H9 (cell line): ENCODE data around the gene IL1RN. TPM values are rescaled to one million over a fixed set of nuclear protein-coding genes. Genes with fewer than 3 reads are reported as not detected.

Source experiments
- DNase-seq: peaks from one replicate; pipeline ENCODE4 v3.0.0-alpha.2; 2017
- H2AFZ ChIP-seq: one replicate; pipeline ENCODE4 v1.6.1; 2013; ENCODE audit warnings: mild to moderate bottlenecking, low read length, control low read depth, moderate library complexity
- H2AK5ac ChIP-seq: 2 replicates; pipeline ENCODE4 v1.6.1; 2013; ENCODE audit warnings: low read length, control low read depth, mixed read lengths; ENCODE audit not compliant: insufficient read length
- H2BK120ac ChIP-seq: one replicate; pipeline ENCODE4 v1.6.1; 2013; ENCODE audit warnings: low read depth, mild to moderate bottlenecking, low read length, control low read depth, inconsistent platforms; ENCODE audit not compliant: poor library complexity, severe bottlenecking
- H2BK12ac ChIP-seq: 2 replicates; pipeline ENCODE4 v1.6.1; 2013; ENCODE audit warnings: low read length, control low read depth, mixed read lengths, low read depth; ENCODE audit not compliant: insufficient read length
- H2BK15ac ChIP-seq: 2 replicates; pipeline ENCODE4 v1.6.1; 2013; ENCODE audit warnings: low read depth, low read length, control low read depth
- H2BK20ac ChIP-seq: one replicate; pipeline ENCODE4 v1.6.1; 2013; ENCODE audit warnings: low read depth, mild to moderate bottlenecking, low read length, control low read depth, inconsistent platforms; ENCODE audit not compliant: poor library complexity, severe bottlenecking
- H2BK5ac ChIP-seq: 2 replicates; pipeline ENCODE4 v1.6.1; 2013; ENCODE audit warnings: low read length, control low read depth, mixed read lengths; ENCODE audit not compliant: insufficient read length
- H3K14ac ChIP-seq: 2 replicates; pipeline ENCODE4 v1.6.1; 2013; ENCODE audit warnings: low read length, control low read depth; ENCODE audit not compliant: insufficient read depth
- H3K18ac ChIP-seq: 2 replicates; pipeline ENCODE4 v1.6.1; 2013; ENCODE audit warnings: low read depth, mild to moderate bottlenecking, mixed read lengths, low read length, control low read depth; ENCODE audit not compliant: insufficient read length
- H3K23ac ChIP-seq: 2 replicates; pipeline ENCODE4 v1.6.1; 2013; ENCODE audit warnings: low read length, control low read depth, mixed read lengths, low read depth; ENCODE audit not compliant: insufficient read length
- H3K23me2 ChIP-seq: 2 replicates; pipeline ENCODE4 v1.6.1; 2013; ENCODE audit warnings: low read depth, mild to moderate bottlenecking, mixed read lengths, low read length, control low read depth; ENCODE audit not compliant: insufficient read length, poor library complexity, severe bottlenecking
- H3K27ac ChIP-seq: 2 replicates; pipeline ENCODE4 v1.5.1; 2013; ENCODE audit warnings: low read length, control low read depth, mixed read lengths, low read depth; ENCODE audit not compliant: insufficient read length
- H3K27me3 ChIP-seq: 2 replicates; pipeline ENCODE4 v1.6.1; 2013; ENCODE audit warnings: low read length, control low read depth, inconsistent platforms; ENCODE audit not compliant: insufficient read depth
- H3K4ac ChIP-seq: 2 replicates; pipeline ENCODE4 v1.6.1; 2013; ENCODE audit warnings: low read depth, mild to moderate bottlenecking, control low read depth, inconsistent platforms, low read length, moderate library complexity
- H3K4me1 ChIP-seq: 2 replicates; pipeline ENCODE4 v1.6.1; 2013; ENCODE audit warnings: low read length, control low read depth, inconsistent platforms; ENCODE audit not compliant: insufficient read depth
- H3K4me2 ChIP-seq: 2 replicates; pipeline ENCODE4 v1.6.1; 2013; ENCODE audit warnings: low read length, control low read depth, mixed read lengths; ENCODE audit not compliant: insufficient read length, insufficient read depth
- H3K56ac ChIP-seq: 2 replicates; pipeline ENCODE4 v1.6.1; 2013; ENCODE audit warnings: low read depth, mild to moderate bottlenecking, mixed read lengths, low read length, control low read depth; ENCODE audit not compliant: insufficient read length
- H3K79me1 ChIP-seq: 2 replicates; pipeline ENCODE4 v1.6.1; 2013; ENCODE audit warnings: low read depth, mild to moderate bottlenecking, moderate library complexity, low read length, control low read depth, inconsistent platforms; ENCODE audit not compliant: insufficient read depth, poor library complexity, severe bottlenecking
- H3K79me2 ChIP-seq: 2 replicates; pipeline ENCODE4 v1.6.1; 2013; ENCODE audit warnings: low read length, control low read depth, inconsistent platforms; ENCODE audit not compliant: insufficient read depth
- H3K9ac ChIP-seq: 2 replicates; pipeline ENCODE4 v1.6.1; 2013; ENCODE audit warnings: low read length, control low read depth, mixed read lengths; ENCODE audit not compliant: insufficient read length; ENCODE audit errors: extremely low read depth
- H3K9me3 ChIP-seq: one replicate; pipeline ENCODE4 v1.6.1; 2013; ENCODE audit warnings: low read depth, low read length, inconsistent platforms; ENCODE audit not compliant: control insufficient read depth
- H3T11ph ChIP-seq: one replicate; pipeline ENCODE4 v1.6.1; 2013; ENCODE audit warnings: mild to moderate bottlenecking, low read length, control low read depth, inconsistent platforms
- H4K20me1 ChIP-seq: one replicate; pipeline ENCODE4 v1.6.1; 2013; ENCODE audit not compliant: control insufficient read depth, insufficient read length, insufficient read depth
- H4K5ac ChIP-seq: 2 replicates; pipeline ENCODE4 v1.6.1; 2013; ENCODE audit warnings: low read depth, mild to moderate bottlenecking, mixed read lengths, low read length, control low read depth; ENCODE audit not compliant: insufficient read length
- H4K8ac ChIP-seq: replicated peaks from 2 replicates; pipeline ENCODE4 v1.6.1; 2013; ENCODE audit warnings: low read length, control low read depth, mixed read lengths, low read depth; ENCODE audit not compliant: insufficient read length
- H4K91ac ChIP-seq: 2 replicates; pipeline ENCODE4 v1.6.1; 2013; ENCODE audit warnings: low read depth, mild to moderate bottlenecking, moderate library complexity, mixed read lengths, low read length, control low read depth; ENCODE audit not compliant: insufficient read length
- H3K27ac Mint-ChIP-seq, 3 experiments: 2 replicates in 2 of 3; 3 replicates in 1 of 3; pipeline ENCODE4 v1.8.0; 2020 to 2021; ENCODE audit warnings: mixed read lengths in 3 of 3, mild to moderate bottlenecking in 1 of 3, moderate library complexity in 1 of 3
- H3K27me3 Mint-ChIP-seq: 2 replicates; pipeline ENCODE4 v1.8.0; 2021; ENCODE audit warnings: low read depth, mild to moderate bottlenecking, moderate library complexity, mixed read lengths
- H3K36me3 Mint-ChIP-seq, 3 experiments: 2 replicates in 2 of 3; 3 replicates in 1 of 3; pipeline ENCODE4 v1.8.0; 2020 to 2021; ENCODE audit warnings: low read depth in 3 of 3, mixed read lengths in 3 of 3; ENCODE audit not compliant: insufficient read depth in 1 of 3
- H3K4me1 Mint-ChIP-seq, 2 experiments: 2 replicates each; pipeline ENCODE4 v1.8.0; 2020; ENCODE audit warnings: mixed read lengths in 2 of 2
- H3K4me3 Mint-ChIP-seq, 2 experiments: 2 replicates in 1 of 2; 3 replicates in 1 of 2; pipeline ENCODE4 v1.8.0; 2020 to 2021; ENCODE audit warnings: mild to moderate bottlenecking in 2 of 2, mixed read lengths in 2 of 2, moderate library complexity in 1 of 2
- H3K9me3 Mint-ChIP-seq, 2 experiments: 2 replicates in 1 of 2; 3 replicates in 1 of 2; pipeline ENCODE4 v1.8.0; 2020; ENCODE audit warnings: mild to moderate bottlenecking in 2 of 2, mixed read lengths in 2 of 2, moderate library complexity in 1 of 2
- WGBS: extraction: QIAGEN DNeasy Blood & Tissue Kit; methylation state at CpG from one replicate; pipeline ENCODE4 v1.1.7; 2013; ENCODE audit warnings: missing lambda C conversion rate, low lambda C conversion rate, mixed read lengths; ENCODE audit not compliant: insufficient read length; ENCODE audit errors: extremely low coverage; 5-methylcytosine and 5-hydroxymethylcytosine counted together
- total RNA-seq: library from RNA; stranded (reverse); gene quantifications from 2 replicates; pipeline ENCODE4 v1.2.1, GENCODE V29; 2021
- TF ChIP-seq, protein P1 (sequence below): fragments of 200-600 bp; sonication (generic); conservative IDR thresholded peaks from 3 replicates; pipeline ENCODE4 v1.8.0; 2021; ENCODE audit warnings: antibody characterized with exemption, mild to moderate bottlenecking

IL1RN gene
- total RNA-seq, 1 experiment from 2014 or later: not detected

DNA sequence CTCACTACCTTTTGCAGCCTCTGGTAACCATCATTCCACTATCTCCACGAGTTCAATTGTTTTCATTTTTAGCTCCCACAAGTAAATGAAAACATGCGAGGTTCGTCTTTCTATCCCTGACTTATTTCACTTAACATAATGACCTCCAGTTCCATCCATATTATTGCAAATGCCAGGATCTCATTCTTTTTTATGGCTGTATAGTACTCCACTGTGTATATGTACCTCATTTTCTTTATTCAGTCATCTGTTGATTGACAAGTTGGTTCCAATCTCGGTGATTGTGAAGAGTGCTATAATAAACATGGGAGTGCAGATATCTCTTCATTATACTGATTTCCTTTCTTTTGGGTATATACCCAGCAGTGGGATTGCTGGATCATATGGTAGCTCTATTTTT lies 16.9 kb downstream of the IL1RN start:
- H2BK12ac ChIP-seq: no peak overlapping the region
- H3K18ac ChIP-seq: no peak overlapping the region
- H3K4ac ChIP-seq: no peak overlapping the region
- Mint-ChIP-seq H3K4me3 (no peak overlapping the region), H3K9me3 (peaks cover 0 to 7% of the 10 kb centered on the region in 2 experiments; a peak in 1 of 5 replicates), H3K27me3 (peaks cover 9% of the 10 kb centered on the region), H3K36me3 (no peaks in the 10 kb centered on the region), H3K27ac (no peak overlapping the region), H3K4me1 (no peaks in the 10 kb centered on the region)
- H4K8ac ChIP-seq: no peak overlapping the region
- H2BK20ac ChIP-seq: no peak overlapping the region
- H2AFZ ChIP-seq: no peak overlapping the region
- no peak overlapping the region for H3T11ph ChIP-seq
- H3K4me1 ChIP-seq: no peaks in the 10 kb centered on the region
- H3K9me3 ChIP-seq: no peaks in the 10 kb centered on the region
- H2BK120ac ChIP-seq: no peak overlapping the region
- H4K5ac ChIP-seq: no peak overlapping the region
- H4K91ac ChIP-seq: no peak overlapping the region
- H3K79me1 ChIP-seq: no peaks in the 10 kb centered on the region
- WGBS: no CpG with 5 or more reads among the region's 4 CpGs
- H3K23ac ChIP-seq: no peak overlapping the region
- no peak overlapping the region for H3K9ac ChIP-seq
- no peak for DNase-seq
- H3K56ac ChIP-seq: no peak overlapping the region
- H2BK15ac ChIP-seq: no peak overlapping the region
- TF ChIP-seq, protein P1, sequence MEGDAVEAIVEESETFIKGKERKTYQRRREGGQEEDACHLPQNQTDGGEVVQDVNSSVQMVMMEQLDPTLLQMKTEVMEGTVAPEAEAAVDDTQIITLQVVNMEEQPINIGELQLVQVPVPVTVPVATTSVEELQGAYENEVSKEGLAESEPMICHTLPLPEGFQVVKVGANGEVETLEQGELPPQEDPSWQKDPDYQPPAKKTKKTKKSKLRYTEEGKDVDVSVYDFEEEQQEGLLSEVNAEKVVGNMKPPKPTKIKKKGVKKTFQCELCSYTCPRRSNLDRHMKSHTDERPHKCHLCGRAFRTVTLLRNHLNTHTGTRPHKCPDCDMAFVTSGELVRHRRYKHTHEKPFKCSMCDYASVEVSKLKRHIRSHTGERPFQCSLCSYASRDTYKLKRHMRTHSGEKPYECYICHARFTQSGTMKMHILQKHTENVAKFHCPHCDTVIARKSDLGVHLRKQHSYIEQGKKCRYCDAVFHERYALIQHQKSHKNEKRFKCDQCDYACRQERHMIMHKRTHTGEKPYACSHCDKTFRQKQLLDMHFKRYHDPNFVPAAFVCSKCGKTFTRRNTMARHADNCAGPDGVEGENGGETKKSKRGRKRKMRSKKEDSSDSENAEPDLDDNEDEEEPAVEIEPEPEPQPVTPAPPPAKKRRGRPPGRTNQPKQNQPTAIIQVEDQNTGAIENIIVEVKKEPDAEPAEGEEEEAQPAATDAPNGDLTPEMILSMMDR: no peak
- no peak overlapping the region for H2BK5ac ChIP-seq
- H3K23me2 ChIP-seq: no peaks in the 10 kb centered on the region
- H3K14ac ChIP-seq: no peak overlapping the region
- H3K27me3 ChIP-seq: no peaks in the 10 kb centered on the region
- H2AK5ac ChIP-seq: no peak overlapping the region
- H3K4me2 ChIP-seq: no peak overlapping the region
- no peak overlapping the region for H3K27ac ChIP-seq
- H3K79me2 ChIP-seq: no peaks in the 10 kb centered on the region
- no peaks in the 10 kb centered on the region for H4K20me1 ChIP-seq
